Panc1 (cell line): Measurements from ENCODE around the gene LIPK. TPM values are rescaled to one million over a fixed set of nuclear protein-coding genes. Genes with fewer than 3 reads are reported as not detected.

Experiments used
- total RNA-seq: library from RNA; stranded (reverse); gene quantifications from one replicate; pipeline ENCODE4 v1.2.1, GENCODE V29; 2021; ENCODE audit not compliant: unreplicated experiment

LIPK gene
- total RNA-seq, 1 experiment from 2014 or later = not detected

Other genes starting within 250 kb of the LIPK start
- 11.4 TPM for gene RNLS, start 122.9 kb upstream of the LIPK start, total RNA-seq
- gene LIPJ, start 119.5 kb upstream of the LIPK start, total RNA-seq = not detected
- not detected for gene LIPF, start 41.8 kb upstream of the LIPK start, total RNA-seq
- not detected for gene LIPN, start 53.8 kb downstream of the LIPK start, total RNA-seq
- gene LIPM, start 96.5 kb downstream of the LIPK start, total RNA-seq = not detected
- 0.15 TPM for gene ANKRD22, start 145.6 kb downstream of the LIPK start, total RNA-seq
- gene STAMBPL1, start 174.0 kb downstream of the LIPK start, total RNA-seq = 25.2 TPM
- 4.7 TPM for gene ACTA2, start 246.5 kb downstream of the LIPK start, total RNA-seq